PC-9 (cell line): ENCODE measurements around the gene FNIP1. TPM values are rescaled to one million over a fixed set of nuclear protein-coding genes. Genes with fewer than 3 reads are reported as not detected.

Experiments
- BruUV-seq: library from RNA; stranded (reverse); fragments of 400-500 nt; replicated peaks from 2 replicates; lab custom pipeline; 2021; lab: Mats Ljungman, UMichigan
- CTCF ChIA-PET: fragments of 300-600 bp; sonication (Branson Sonifier 250); formaldehyde crosslinking; loops from one replicate; lab custom pipeline; 2022; ENCODE audit warnings: antibody characterized with exemption; lab: Charles Lee
- POLR2A ChIA-PET: fragments of 300-600 bp; sonication (Branson Sonifier 250); formaldehyde crosslinking; loops from one replicate; lab custom pipeline; 2022; ENCODE audit warnings: antibody characterized with exemption; ENCODE audit not compliant: unreplicated experiment; lab: Charles Lee
- DNase-seq, 2 experiments: peaks; one replicate each; pipeline versions ENCODE4 v3.0.0 to v3.0.0-alpha.2; 2015 to 2022; ENCODE audit warnings: mixed read lengths in 1 of 2
- H2AFZ ChIP-seq: fragments of 200-600 bp; sonication (generic); 2 replicates; pipeline ENCODE4 v1.8.1; 2017; ENCODE audit warnings: antibody characterized with exemption
- H3F3A ChIP-seq: fragments of 200-600 bp; sonication (generic); 2 replicates; pipeline ENCODE4 v1.8.1; 2017; ENCODE audit warnings: antibody characterized with exemption, mild to moderate bottlenecking, low read depth; ENCODE audit not compliant: insufficient read depth
- H3K27ac ChIP-seq: fragments of 200-600 bp; sonication (generic); 2 replicates; pipeline ENCODE4 v1.6.1; 2016; ENCODE audit warnings: mixed run types
- H3K27me3 ChIP-seq: fragments of 200-600 bp; sonication (generic); 2 replicates; pipeline ENCODE4 v1.6.1; 2016; ENCODE audit warnings: low read depth, mixed run types; ENCODE audit not compliant: insufficient read depth
- H3K36me3 ChIP-seq: fragments of 200-600 bp; sonication (generic); 2 replicates; pipeline ENCODE4 v1.6.1; 2016; ENCODE audit warnings: low read depth, mixed run types
- H3K4me1 ChIP-seq: fragments of 200-600 bp; sonication (generic); replicated peaks from 2 replicates; pipeline ENCODE4 v1.6.1; 2016; ENCODE audit warnings: mixed run types; ENCODE audit not compliant: insufficient read depth
- H3K4me2 ChIP-seq: fragments of 200-600 bp; sonication (generic); 2 replicates; pipeline ENCODE4 v1.6.1; 2017; ENCODE audit warnings: mixed run types
- H3K4me3 ChIP-seq: fragments of 200-600 bp; sonication (generic); 2 replicates; pipeline ENCODE4 v1.6.1; 2016; ENCODE audit warnings: mixed run types
- H3K79me2 ChIP-seq: fragments of 200-600 bp; sonication (generic); 2 replicates; pipeline ENCODE4 v1.6.1; 2017; ENCODE audit warnings: low read depth, mixed run types
- H3K9me2 ChIP-seq: fragments of 200-600 bp; sonication (generic); 2 replicates; pipeline ENCODE4 v1.8.1; 2017; ENCODE audit warnings: mild to moderate bottlenecking; ENCODE audit not compliant: insufficient read depth
- H3K9me3 ChIP-seq: fragments of 200-600 bp; sonication (generic); 2 replicates; pipeline ENCODE4 v1.8.1; 2016; ENCODE audit warnings: low read depth; ENCODE audit not compliant: insufficient read depth
- H4K20me1 ChIP-seq: fragments of 200-600 bp; sonication (generic); 2 replicates; pipeline ENCODE4 v1.8.1; 2017; ENCODE audit not compliant: insufficient read depth
- CTCF ChIP-seq: fragments of 200-600 bp; sonication (generic); conservative IDR thresholded peaks from 2 replicates; pipeline ENCODE4 v1.6.1; 2017; ENCODE audit warnings: mixed run types, antibody characterized with exemption, mild to moderate bottlenecking, moderate library complexity
- EZH2 ChIP-seq: fragments of 200-600 bp; sonication (generic); IDR thresholded peaks from 2 replicates; pipeline ENCODE4 v1.8.0; 2017; ENCODE audit warnings: antibody characterized with exemption, low read depth
- intact Hi-C: fragments of 100-400 bp; cut with micrococcal nuclease; formaldehyde crosslinking; loops from one replicate; pipeline ENCODE4 v1.10.0; 2022; ENCODE audit not compliant: unreplicated experiment
- total RNA-seq: library from RNA; stranded (reverse); gene quantifications from 2 replicates; pipeline ENCODE4 v1.2.3, GENCODE V29; 2021

FNIP1 gene
- total RNA-seq, 1 experiment from 2014 or later, result 23.5 TPM

DNA sequence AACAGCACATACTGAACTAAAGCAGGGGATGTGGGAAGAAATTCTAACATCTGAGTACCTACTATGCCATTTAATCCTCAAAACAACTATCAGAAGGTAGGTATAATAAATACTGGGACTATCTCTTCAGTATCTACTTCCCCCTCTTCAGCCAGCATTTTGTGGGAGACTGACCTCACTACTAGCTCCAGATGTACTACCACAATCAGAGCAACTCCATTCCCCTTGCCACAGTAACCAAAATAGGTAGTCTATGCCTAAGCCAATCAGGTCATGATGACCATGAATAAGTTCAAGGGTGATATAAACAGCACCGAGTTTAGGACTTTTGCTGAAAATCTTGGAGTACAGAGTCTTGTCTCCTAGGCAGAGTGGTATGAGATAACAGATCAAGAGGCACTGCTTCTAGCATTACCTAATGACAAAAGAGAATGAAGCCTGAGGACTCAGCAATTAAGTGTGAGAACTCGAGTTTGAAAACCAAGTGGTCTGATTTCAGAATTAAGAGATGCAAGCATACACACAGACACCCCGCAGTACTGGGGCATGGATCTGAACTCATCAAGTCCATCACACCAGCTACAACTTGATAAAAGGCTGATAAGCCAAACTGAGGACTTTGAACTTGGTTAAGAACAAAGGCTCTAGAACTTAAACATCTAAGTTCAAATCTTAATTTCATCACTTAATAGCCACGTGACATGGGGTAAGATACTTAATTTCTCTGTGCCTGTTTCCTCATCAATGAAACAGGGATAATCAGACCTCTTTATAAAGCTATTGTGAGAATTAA is 9.7 kb downstream of the FNIP1 start:
- no peaks in the 10 kb centered on the region for H3K4me1 ChIP-seq
- 0 out of 2 replicates have a peak, but pooled peaks cover 2% of the 10 kb centered on the region for H3F3A ChIP-seq
- BruUV-seq, result no TSS peak
- no peaks in the 10 kb centered on the region for H3K27me3 ChIP-seq
- no peak overlapping the region for H3K4me2 ChIP-seq
- H4K20me1 ChIP-seq, result peaks cover 62% of the 10 kb centered on the region
- POLR2A ChIA-PET, result no interaction called here
- no peaks in the 10 kb centered on the region for H3K9me2 ChIP-seq
- TF ChIP-seq EZH2, result no peak
- no peak for TF ChIP-seq CTCF
- intact Hi-C loops, result no loop called here
- H3K4me3 ChIP-seq, result no peak overlapping the region
- H3K79me2 ChIP-seq, result peaks cover 92% of the 10 kb centered on the region
- no peak overlapping the region for H3K27ac ChIP-seq
- DNase-seq, result no peak
- no peaks in the 10 kb centered on the region for H3K9me3 ChIP-seq
- peaks cover 5% of the 10 kb centered on the region; the same call in 1 of the 2 replicates for H3K36me3 ChIP-seq
- H2AFZ ChIP-seq, result no peak overlapping the region
- CTCF ChIA-PET, result interaction anchor here (0.5 kb wide), 1 partner anchor 127 kb away, joined by 6 read pairs; no protein-coding TSS in a partner anchor

- no peaks in the 10 kb centered on the region for H3K9me3 ChIP-seq
- H3K4me3 ChIP-seq, result no peak overlapping the region
- ChIA-PET CTCF (no interaction called here), POLR2A (no interaction called here)
- H3K4me2 ChIP-seq, result no peak overlapping the region
- no peaks in the 10 kb centered on the region for H3K4me1 ChIP-seq
- no TSS peak for BruUV-seq
- H3K79me2 ChIP-seq, result peaks cover 92% of the 10 kb centered on the region
- H3F3A ChIP-seq, result 0 out of 2 replicates have a peak, but pooled peaks cover 2% of the 10 kb centered on the region
- no peaks in the 10 kb centered on the region for H3K27me3 ChIP-seq
- H2AFZ ChIP-seq, result no peak overlapping the region
- DNase-seq, result no peak
- TF ChIP-seq CTCF (no peak), EZH2 (no peak)
- no peak overlapping the region for H3K27ac ChIP-seq
- intact Hi-C loops, result no loop called here
- peaks cover 62% of the 10 kb centered on the region for H4K20me1 ChIP-seq
- no peaks in the 10 kb centered on the region for H3K9me2 ChIP-seq
- peaks cover 5% of the 10 kb centered on the region for H3K36me3 ChIP-seq
These were observed 10.8 kb downstream of the FNIP1 start for GRCh38 chr5:131786036-131786435.

DNA sequence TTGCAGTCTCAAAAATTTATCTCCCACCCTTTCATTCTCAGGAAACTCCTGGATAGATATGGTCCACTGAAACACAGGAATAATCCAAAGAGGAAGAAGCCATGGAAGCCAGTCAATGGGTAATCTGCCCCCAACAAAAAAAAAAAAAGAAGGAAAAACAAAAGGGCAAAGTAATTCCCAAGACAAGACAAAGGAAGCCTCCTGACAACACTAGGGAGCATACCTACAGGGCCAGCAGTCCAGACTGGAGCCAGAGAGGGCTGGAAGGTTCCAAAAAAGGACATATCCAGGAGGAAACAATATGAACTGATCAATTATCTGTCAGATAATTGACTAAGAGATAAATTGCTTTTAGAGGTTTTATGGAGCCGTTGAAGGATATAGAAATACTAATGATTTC is 12.9 kb downstream of the FNIP1 start:
- no TSS peak for BruUV-seq
- Histone ChIP-seq H3K4me2 (no peak overlapping the region), H3K27ac (no peak overlapping the region), H2AFZ (no peak overlapping the region), H3K79me2 (peaks cover 91% of the 10 kb centered on the region), H3K4me1 (no peaks in the 10 kb centered on the region), H3F3A (0 out of 2 replicates have a peak, but pooled peaks cover 2% of the 10 kb centered on the region), H4K20me1 (peaks cover 64% of the 10 kb centered on the region), H3K9me2 (no peaks in the 10 kb centered on the region), H3K4me3 (no peak overlapping the region), H3K27me3 (no peaks in the 10 kb centered on the region), H3K9me3 (no peaks in the 10 kb centered on the region), H3K36me3 (peaks cover 5% of the 10 kb centered on the region)
- no peak for TF ChIP-seq CTCF
- no peak for TF ChIP-seq EZH2
- no peak for DNase-seq
- CTCF ChIA-PET, result no interaction called here
- POLR2A ChIA-PET, result no interaction called here
- intact Hi-C loops, result no loop called here
